K562 (cell line): ENCODE data around the gene MMP21. TPM values are rescaled to one million over a fixed set of nuclear protein-coding genes. Genes with fewer than 3 reads are reported as not detected.
A peak's percentile ranks its signal among the peaks of the same experiment; 100 is the strongest.

Experiments used
- ARID4B ChIP-seq: sonication (generic); formaldehyde crosslinking; IDR thresholded peaks from 2 replicates; pipeline ENCODE4 v1.8.0; 2022; ENCODE audit warnings: mild to moderate bottlenecking, missing genetic modification reagents
- C11orf30 ChIP-seq: fragments of 450-650 bp; IDR thresholded peaks from 2 replicates; pipeline ENCODE4 v1.6.1; 2016; ENCODE audit warnings: low read depth, mild to moderate bottlenecking
- CCNT2 ChIP-seq: IDR thresholded peaks from 2 replicates; pipeline ENCODE4 v1.6.1; 2011; ENCODE audit warnings: borderline replicate concordance, low read depth, mild to moderate bottlenecking, moderate library complexity, mixed read lengths, low read length; ENCODE audit not compliant: insufficient read length; ENCODE audit errors: extremely low read depth
- DMBX1 ChIP-seq: fragments of 250-450 bp; sonication (Bioruptor Pico); IDR thresholded peaks from 2 replicates; pipeline ENCODE4 v1.8.0; 2022; ENCODE audit warnings: inconsistent platforms, mild to moderate bottlenecking, moderate library complexity, borderline replicate concordance
- FIP1L1 ChIP-seq: fragments of 200-400 bp; formaldehyde crosslinking; IDR thresholded peaks from 2 replicates; pipeline ENCODE4 v1.6.1; 2018; ENCODE audit warnings: mild to moderate bottlenecking, low read depth, low read length; ENCODE audit not compliant: poor library complexity, severe bottlenecking
- GABPA ChIP-seq: fragments of 200-800 bp; sonication (Bioruptor generic); conservative IDR thresholded peaks from 2 replicates; pipeline ENCODE4 v1.6.1; 2016; ENCODE audit warnings: low read depth, missing genetic modification characterization, missing compliant biosample characterization
- IRF1 ChIP-seq: sonication (generic); formaldehyde crosslinking; IDR thresholded peaks from 2 replicates; pipeline ENCODE4 v1.8.0; 2022; ENCODE audit warnings: missing genetic modification reagents, mild to moderate bottlenecking, borderline replicate concordance
- IRF9 ChIP-seq: fragments of 450-650 bp; IDR thresholded peaks from 2 replicates; pipeline ENCODE4 v1.6.1; 2016; ENCODE audit warnings: missing biosample characterization, missing genetic modification characterization
- NONO ChIP-seq, 2 experiments: fragments of 200-400 bp in 1 of 2; fragments of 450-650 bp in 1 of 2; formaldehyde crosslinking in 1 of 2; IDR thresholded peaks; 2 replicates each; pipeline ENCODE4 v1.6.1; 2017; ENCODE audit warnings: low read depth in 2 of 2, mild to moderate bottlenecking in 2 of 2, moderate library complexity in 2 of 2, low read length in 1 of 2
- NR2C2 ChIP-seq, 2 experiments: fragments of 200-800 bp in 1 of 2; sonication (Bioruptor generic) in 1 of 2; sonication (generic) in 1 of 2; formaldehyde crosslinking in 1 of 2; IDR thresholded peaks; 2 replicates each; pipeline versions ENCODE4 v1.6.1 to v1.8.0; 2016 to 2022; ENCODE audit warnings: mild to moderate bottlenecking in 1 of 2, missing compliant biosample characterization in 1 of 2, missing genetic modification characterization in 1 of 2, missing genetic modification reagents in 1 of 2
- PKNOX1 ChIP-seq: fragments of 450-650 bp; IDR thresholded peaks from 2 replicates; pipeline ENCODE4 v1.6.1; 2016
- SOX6 ChIP-seq: fragments of 450-650 bp; IDR thresholded peaks from 2 replicates; pipeline ENCODE4 v1.6.1; 2014; ENCODE audit warnings: mild to moderate bottlenecking
- YY1 ChIP-seq, 3 experiments: IDR thresholded peaks; 2 replicates each; pipeline ENCODE4 v1.6.1; 2011; ENCODE audit warnings: low read length in 2 of 3, mild to moderate bottlenecking in 2 of 3, moderate library complexity in 2 of 3, borderline replicate concordance in 1 of 3, control low read depth in 1 of 3, low read depth in 1 of 3; ENCODE audit not compliant: insufficient read depth in 3 of 3, insufficient replicate concordance in 2 of 3, control insufficient read depth in 1 of 3, insufficient read length in 1 of 3; ENCODE audit errors: extremely low read depth in 1 of 3
- ZNF12 ChIP-seq: sonication (generic); formaldehyde crosslinking; IDR thresholded peaks from 2 replicates; pipeline ENCODE4 v1.4.0; 2020; ENCODE audit warnings: mild to moderate bottlenecking, missing genetic modification reagents
- ZNF395 ChIP-seq: fragments of 200-800 bp; sonication (Bioruptor generic); IDR thresholded peaks from 2 replicates; pipeline ENCODE4 v1.6.1; 2017; ENCODE audit warnings: missing genetic modification characterization, missing compliant biosample characterization
- polyA plus RNA-seq, 8 experiments: library from polyadenylated mRNA; depleted of rRNA in 4 of 8; stranded (reverse) in 5 of 8; unstranded in 3 of 8; fragments of >200 nt; fragmentation: Nextera tagmentation in 2 of 8; fragmentation: Illumina TruSeq in 1 of 8; extraction: Ambion mirVana in 2 of 8; extraction: Trizol in 1 of 8; gene quantifications; 2 replicates each; pipeline versions ENCODE4 v1.2.1 to v1.2.3, GENCODE V29; 2011 to 2014; ENCODE audit warnings: inconsistent platforms in 1 of 8, missing spikeins in 1 of 8
- total RNA-seq, 7 experiments: library from RNA; depleted of rRNA in 6 of 7; stranded (reverse); fragments of >200 nt in 6 of 7; fragmentation: Illumina TruSeq in 2 of 7; extraction: Trizol in 2 of 7; gene quantifications; 2 replicates each; pipeline versions ENCODE4 v1.2.1 to v1.2.3, GENCODE V29; 2011 to 2021; ENCODE audit warnings: low replicate concordance in 1 of 7

Gene MMP21
- total and polyA plus RNA-seq, 9 of the 15 experiments (the other 6 are each of a cell fraction or from before 2014, with no cell fraction given): not detected

GRCh38 chr10:125719173-125720001 lies 56.2 kb downstream of the MMP21 start, which contains the start of gene EDRF1 (continued):
- TF ChIP-seq ZNF395 (CRISPR knock-in tag) (0 out of 2 replicates have a peak, but pooled peaks have one; percentile 54), PKNOX1 (peak; percentile 92), C11orf30 (peak; percentile 49), GABPA (tag) (peak; percentile 92), FIP1L1 (no peak), DMBX1 (CRISPR knock-in tag) (no peak), ARID4B (peak; percentile 56; the same call in 1 of the 2 replicates), NR2C2 (CRISPR knock-in tag; IDR thresholded peaks at IDR 0.05) (no peak), NR2C2 (tag; IDR thresholded peaks at IDR 0.05) (peak; percentile 22; the same call in 1 of the 2 replicates), YY1 (IDR thresholded peaks at IDR 0.05; ENCODE audit: borderline replicate concordance in 1 of 3, control insufficient read depth in 1 of 3, extremely low read depth in 1 of 3, insufficient read depth in 3 of 3, insufficient read length in 1 of 3, insufficient replicate concordance in 2 of 3, low read depth in 1 of 3, low read length in 2 of 3) (peak in 2 of 3 experiments; percentile 27 to 40), IRF1 (CRISPR knock-in tag) (no peak), NONO (IDR thresholded peaks at IDR 0.05; ENCODE audit: low read depth in 2 of 2, low read length in 1 of 2) (no peak), ZNF12 (0 out of 2 replicates have a peak, but pooled peaks have one; percentile 31), CCNT2 (peak; percentile 42), SOX6 (0 out of 2 replicates have a peak, but pooled peaks have one; percentile 5), IRF9 (tag) (no peak)
